Activated CD4-positive, CD25-positive, alpha-beta regulatory T cell treated with anti-CD3 and anti-CD28 coated beads, Interleukin-2, amount 50 U/mL, for 16 hours (primary cell): ENCODE data around the gene SLK.

ENCODE experiments used
- DNase-seq: peaks from one replicate; pipeline ENCODE4 v3.0.0-alpha.2; 2020; ENCODE audit warnings: low read depth, low spot score

The SLK gene

DNA sequence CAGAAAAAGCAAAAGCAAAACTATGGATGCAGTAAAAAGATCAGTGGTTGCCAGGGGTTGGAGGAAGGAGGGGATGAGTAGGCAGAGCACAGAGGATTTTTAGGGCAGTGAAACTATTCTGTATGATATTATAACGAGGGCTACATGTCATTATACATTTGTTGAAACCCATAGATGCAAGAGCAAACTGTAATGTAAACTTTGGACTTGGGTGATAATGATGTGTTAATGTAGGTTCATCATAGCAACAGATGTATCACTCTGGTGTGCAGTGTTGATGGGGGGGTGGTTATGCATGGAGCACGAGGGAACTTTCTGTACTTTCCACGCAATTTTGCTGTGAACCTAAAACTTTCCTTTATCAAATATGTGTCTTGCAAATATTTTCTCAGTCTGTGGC, 23.2 kb downstream of the SLK start:
- no peak for DNase-seq

DNA sequence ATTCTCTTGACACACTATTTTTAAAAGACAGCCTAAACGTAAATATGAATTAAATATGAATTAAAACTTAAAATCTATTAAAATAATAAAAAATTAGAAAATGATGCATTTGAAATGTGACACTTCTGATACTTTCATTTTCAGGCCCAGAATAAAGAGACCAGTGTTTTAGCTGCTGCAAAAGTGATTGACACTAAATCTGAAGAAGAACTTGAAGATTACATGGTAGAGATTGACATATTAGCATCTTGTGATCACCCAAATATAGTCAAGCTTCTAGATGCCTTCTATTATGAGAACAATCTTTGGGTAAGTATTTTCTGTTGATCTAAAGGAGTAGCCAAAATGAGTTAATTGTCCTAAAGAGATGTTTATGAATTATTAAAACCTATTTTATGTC, 23.6 kb downstream of the SLK start:
- no peak for DNase-seq

GRCh38 chr10:103991393-103992128, 24.6 kb downstream of the SLK start:
- no peak for DNase-seq

- DNase-seq = no peak
Measured at GRCh38 chr10:103995134-103995533, 28.2 kb downstream of the SLK start.

DNA sequence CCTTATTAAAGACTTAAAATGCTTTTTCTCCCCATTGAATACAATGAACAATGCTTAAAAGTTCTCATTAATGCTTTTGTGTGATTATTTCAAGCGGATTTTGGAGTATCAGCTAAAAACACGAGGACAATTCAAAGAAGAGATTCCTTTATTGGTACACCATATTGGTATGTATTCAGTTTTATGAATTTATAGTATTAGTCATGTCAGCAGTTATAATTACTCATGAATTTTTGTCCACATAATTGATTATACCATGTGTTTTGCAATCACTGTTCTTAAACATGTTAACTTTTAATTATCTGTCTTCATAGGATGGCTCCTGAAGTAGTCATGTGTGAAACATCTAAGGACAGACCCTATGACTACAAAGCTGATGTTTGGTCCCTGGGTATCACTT, 31.9 kb downstream of the SLK start:
- no peak for DNase-seq

- no peak for DNase-seq
Measured at GRCh38 chr10:104002911-104003310, 36.0 kb downstream of the SLK start.

- DNase-seq = no peak
Measured at GRCh38 chr10:104005172-104005863, 38.4 kb downstream of the SLK start.

GRCh38 chr10:104011904-104012303, 45.0 kb downstream of the SLK start:
- no peak for DNase-seq

- DNase-seq = no peak
Measured at GRCh38 chr10:104013489-104013888, 46.5 kb downstream of the SLK start.

DNA sequence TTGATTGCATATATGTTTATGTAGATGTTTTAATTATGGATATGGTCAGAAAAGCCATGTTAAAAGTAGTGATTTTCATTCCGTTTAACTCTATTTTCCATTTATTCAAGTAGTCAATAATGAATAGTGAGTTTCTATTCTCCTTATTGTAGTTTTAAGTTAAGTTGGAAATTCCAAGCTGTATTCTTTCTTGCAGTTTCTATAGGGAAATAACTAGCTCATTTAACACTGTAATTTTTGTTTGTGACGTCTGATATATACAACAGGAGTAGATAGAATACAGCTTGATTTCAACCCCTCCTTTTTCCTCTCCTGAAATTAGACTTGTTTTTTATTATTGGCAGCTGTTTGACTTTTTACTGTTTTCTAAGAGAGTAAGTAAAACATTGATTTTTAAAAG, 47.2 kb downstream of the SLK start:
- DNase-seq = no peak

GRCh38 chr10:104016661-104017060, 49.7 kb downstream of the SLK start:
- DNase-seq = no peak

DNA sequence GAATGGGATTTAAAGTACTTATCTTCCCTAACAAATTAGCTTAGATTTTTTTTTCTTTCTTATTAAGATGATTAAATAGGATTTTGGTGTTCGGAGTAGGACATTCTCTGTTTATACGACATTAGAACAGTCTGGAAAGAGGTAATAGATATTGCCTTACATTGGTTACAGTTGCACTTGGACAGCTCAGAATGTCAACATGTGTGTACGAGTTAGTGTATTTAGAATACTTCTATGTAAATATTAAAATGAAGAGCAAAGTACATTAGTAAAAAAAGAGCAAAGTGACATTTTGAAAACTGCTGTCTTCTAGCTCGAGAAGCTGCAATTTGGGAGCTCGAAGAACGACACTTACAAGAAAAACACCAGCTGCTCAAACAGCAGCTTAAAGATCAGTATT, 51.5 kb downstream of the SLK start:
- no peak for DNase-seq

GRCh38 chr10:104020020-104020419, 53.1 kb downstream of the SLK start:
- no peak for DNase-seq

- no peak for DNase-seq
Measured at GRCh38 chr10:104021246-104021645, 54.3 kb downstream of the SLK start.

DNA sequence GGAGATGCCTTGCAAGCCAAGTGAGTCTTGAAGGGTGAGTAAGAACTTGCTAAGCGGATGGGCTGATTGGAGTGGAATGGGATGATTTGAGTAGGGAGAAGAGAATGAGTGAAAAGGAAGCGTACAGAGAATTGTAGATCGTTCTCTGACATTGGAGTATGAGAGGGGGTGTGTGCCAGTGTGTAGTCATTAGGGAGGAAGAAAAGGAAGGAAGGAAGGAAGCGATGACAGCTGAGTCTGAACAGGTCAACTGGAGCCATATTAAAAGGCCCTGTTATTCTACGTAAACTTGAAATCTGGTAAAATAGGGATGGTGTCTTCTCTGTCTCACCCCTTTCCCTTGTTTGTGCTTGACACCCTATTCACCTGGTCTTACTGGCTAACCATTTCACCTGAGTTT, 55.1 kb downstream of the SLK start:
- no peak for DNase-seq

- DNase-seq = no peak
Measured at GRCh38 chr10:104025524-104025923, 58.6 kb downstream of the SLK start.

GRCh38 chr10:104026762-104027161, 59.8 kb downstream of the SLK start:
- no peak for DNase-seq

GRCh38 chr10:104028146-104028545, 61.2 kb downstream of the SLK start:
- DNase-seq = no peak

- no peak for DNase-seq
Measured at GRCh38 chr10:104028823-104029520, 62.0 kb downstream of the SLK start.

GRCh38 chr10:104029521-104029860, 62.6 kb downstream of the SLK start:
- DNase-seq = no peak

- no peak for DNase-seq
Measured at GRCh38 chr10:104031631-104032030, 64.7 kb downstream of the SLK start.

DNA sequence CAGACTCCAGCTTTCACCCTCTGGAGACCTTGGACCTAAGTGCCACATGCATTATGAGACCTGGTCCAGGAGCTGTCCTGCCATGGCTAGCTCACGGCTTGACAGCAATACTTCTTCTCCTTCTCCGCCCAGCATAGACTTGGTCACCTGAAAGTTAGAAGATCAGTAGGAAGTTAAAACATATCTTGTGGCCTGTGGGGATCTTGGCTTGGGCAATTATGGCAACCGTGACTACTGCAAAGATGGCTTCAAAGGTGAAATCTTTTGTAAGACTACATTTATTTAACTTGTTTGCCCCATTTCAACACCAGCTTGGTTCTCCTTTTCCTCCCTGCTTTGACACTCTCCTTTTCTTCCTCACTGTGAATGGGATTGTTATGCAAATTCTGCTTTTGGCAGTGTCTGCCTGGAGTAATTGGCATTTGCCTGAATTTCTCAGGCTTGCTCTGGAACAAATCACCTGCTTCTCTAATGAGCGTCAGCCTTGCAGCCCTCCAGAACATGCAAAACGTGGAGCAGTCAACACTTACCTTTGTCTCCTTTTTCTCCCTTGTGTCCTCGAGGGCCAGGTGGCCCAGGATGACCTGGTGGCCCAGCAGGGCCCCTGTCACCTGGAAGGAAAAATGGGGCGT, 65.3 kb downstream of the SLK start:
- DNase-seq = no peak
